GM19468 (cell line): ENCODE data around the gene CCSER1.
"Not testable (repeated sequence)": the region's sequence is repeated elsewhere in the genome, so short reads cannot be mapped to it uniquely, and the experiment has no call there.

Source experiments
- ATAC-seq: cut with Tn5 transposase; IDR thresholded peaks from one replicate; pipeline ENCODE4 v1.9.1; 2021; ENCODE audit warnings: mild to moderate bottlenecking, moderate library complexity, moderate number of reproducible peaks; ENCODE audit not compliant: unreplicated experiment; ENCODE audit errors: extremely low read depth

The CCSER1 gene

GRCh38 chr4:91567594-91567993, 1440.4 kb downstream of the CCSER1 start:
- no peak for ATAC-seq

- no peak for ATAC-seq
These were observed 1450.7 kb downstream of the CCSER1 start for GRCh38 chr4:91577864-91578263.

DNA sequence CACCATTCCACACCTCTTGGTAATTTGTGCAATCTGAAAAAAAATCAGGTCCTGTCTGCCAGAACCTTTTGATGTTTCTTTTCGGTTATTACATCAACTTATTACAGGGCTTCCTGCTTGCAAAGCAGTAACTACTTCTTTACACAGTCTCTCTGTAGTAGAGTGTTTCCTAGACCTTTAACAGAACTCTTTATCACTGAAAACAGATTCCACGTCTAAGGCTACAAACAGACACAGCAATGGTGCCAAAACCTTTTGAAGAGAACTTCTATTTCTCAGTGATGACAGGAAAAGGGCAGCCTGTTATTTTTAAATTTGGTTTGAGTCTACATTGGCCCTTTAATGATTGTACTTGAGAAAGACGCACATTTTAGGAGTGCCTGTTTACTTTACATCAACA, 1463.1 kb downstream of the CCSER1 start:
- ATAC-seq = no peak

GRCh38 chr4:91592125-91592524, 1464.9 kb downstream of the CCSER1 start:
- ATAC-seq = no peak

DNA sequence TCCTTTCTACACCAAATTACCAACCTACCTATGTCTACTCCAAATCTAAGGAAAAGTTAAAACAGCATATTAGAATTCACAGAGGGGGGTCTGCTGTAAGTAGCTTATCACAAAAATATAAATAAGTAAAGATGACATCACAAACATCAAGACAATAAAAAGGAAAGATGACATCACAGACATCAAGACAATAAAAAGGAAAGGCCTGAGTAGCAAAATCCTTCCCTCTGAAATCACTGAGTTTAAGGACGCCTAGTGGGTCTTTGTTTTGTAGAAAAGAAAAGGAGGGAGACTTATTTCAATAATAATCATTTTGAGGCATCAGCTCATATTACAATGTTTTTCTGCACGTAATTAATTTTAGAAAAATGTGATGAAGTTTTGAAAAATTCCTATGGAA, 1469.5 kb downstream of the CCSER1 start:
- no peak for ATAC-seq

DNA sequence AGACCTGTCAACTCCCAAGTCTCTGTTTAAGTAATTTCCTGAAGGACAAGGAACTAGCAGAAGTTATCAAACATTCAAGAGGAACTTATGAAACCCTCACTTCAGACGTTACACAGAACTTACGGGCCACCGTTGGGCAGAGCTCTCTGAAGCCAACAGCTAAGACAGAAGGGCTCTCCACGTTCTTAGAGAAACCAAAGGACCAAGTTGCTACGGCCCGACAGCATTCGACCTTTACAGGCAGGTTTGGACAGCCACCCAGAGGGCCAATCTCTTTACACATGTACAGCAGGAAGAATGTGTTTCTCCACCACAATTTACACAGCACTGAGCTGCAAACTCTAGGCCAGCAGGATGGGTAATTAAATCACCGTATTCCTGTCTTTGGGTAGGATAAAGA, 1471.5 kb downstream of the CCSER1 start:
- no peak for ATAC-seq

- ATAC-seq = no peak
These were observed 1473.1 kb downstream of the CCSER1 start for GRCh38 chr4:91600301-91600700.

GRCh38 chr4:91601401-91601800, 1474.2 kb downstream of the CCSER1 start:
- no peak for ATAC-seq

DNA sequence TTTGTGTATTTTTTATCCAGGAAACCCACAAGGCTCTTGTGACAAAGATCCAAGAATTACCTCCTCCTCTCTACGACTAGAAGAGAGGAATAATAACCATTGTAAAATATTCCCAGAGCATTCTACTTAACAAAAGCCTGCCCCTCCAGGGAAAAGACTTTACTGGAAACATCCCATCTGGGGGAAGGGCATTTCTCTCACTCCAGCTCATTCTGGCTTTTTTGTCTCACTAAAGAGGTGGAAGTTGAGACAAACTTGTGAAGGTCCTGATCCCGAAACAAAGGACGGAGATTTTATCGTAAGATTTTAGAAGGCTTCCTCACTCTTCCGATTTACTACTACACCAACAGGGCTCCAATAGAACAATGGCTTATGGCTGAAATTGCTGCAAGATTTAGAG, 1484.6 kb downstream of the CCSER1 start:
- no peak for ATAC-seq

DNA sequence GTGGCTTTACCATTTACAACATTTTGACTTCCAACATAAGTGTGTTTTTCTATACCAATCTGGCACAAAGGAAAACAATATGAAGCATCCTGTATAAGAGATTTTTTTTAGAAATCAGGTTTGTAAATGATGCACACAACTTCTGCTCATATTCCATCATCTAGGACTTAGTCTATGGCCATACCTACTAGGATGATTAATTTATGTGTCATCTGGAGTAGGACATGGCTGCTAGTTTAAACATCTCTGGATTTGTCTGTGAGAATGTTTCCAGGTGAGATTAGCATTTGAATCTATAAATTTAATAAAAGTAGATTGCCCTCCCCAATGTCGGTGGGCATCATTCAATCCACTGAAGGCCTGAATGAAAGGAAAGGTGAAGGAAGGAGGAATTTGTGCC, 1493.8 kb downstream of the CCSER1 start:
- no peak for ATAC-seq

- no peak for ATAC-seq
These were observed 1494.3 kb downstream of the CCSER1 start for GRCh38 chr4:91621446-91621845.

- ATAC-seq = no peak
These were observed 1495.9 kb downstream of the CCSER1 start for GRCh38 chr4:91622925-91623602.

DNA sequence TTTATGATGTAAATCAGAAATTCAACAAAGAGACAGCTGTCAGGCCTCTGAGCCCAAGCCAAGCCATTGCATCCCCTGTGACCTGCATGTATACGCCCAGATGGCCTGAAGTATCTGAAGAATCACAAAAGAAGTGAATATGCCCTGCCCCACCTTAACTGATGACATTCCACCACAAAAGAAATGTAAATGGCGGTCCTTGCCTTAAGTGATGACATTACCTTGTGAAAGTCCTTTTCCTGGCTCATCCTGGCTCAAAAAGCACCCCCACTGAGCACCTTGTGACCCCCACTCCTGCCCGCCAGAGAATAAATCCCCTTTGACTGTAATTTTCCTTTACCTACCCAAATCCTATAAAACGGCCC, 1496.4 kb downstream of the CCSER1 start:
- ATAC-seq = not testable (repeated sequence)

DNA sequence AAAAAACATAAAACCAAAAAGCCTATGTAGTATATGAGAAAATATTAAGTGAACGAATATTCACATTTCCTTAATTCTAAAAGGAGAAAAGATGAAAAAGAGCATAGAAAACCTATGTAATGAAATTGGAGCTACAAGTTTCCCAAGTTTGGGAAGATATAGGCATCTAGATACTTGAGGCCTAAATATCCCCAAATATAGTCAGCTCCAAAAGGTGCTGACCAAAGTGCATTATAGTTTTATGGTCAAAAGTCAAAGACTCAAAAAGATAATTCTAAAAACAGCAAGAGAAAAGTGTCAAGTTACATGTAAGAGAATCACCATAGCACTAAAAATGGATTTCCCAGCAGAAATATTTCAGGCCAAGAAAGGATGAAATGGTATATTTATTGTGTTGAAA, 1502.9 kb downstream of the CCSER1 start:
- no peak for ATAC-seq

- ATAC-seq = no peak
These were observed 1503.6 kb downstream of the CCSER1 start for GRCh38 chr4:91630764-91631163.

- no peak for ATAC-seq
These were observed 1504.1 kb downstream of the CCSER1 start for GRCh38 chr4:91631335-91631734.

DNA sequence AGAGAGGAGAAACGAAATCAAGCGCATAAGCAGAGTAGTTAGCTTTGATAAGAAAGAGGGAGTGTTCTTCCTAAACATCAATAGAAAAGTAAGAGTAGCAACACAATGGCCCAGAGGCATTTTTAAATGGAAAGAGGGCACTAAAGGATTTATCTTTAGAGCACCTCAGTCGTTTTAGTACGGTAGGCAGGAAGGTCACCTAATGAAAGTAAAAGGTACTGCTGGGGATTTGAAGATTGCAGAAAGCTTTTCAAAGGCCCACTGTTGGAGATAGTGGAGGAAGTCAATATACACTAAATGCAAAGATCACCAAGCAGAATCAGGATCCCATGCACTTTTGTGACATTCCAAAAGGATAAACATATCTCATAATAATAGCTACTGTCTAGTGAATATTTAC, 1508.9 kb downstream of the CCSER1 start:
- ATAC-seq = no peak
